Anterior cingulate cortex (tissue), 58 donors: ENCODE results near the gene MRPL10.
"Not testable (repeated sequence)": the region's sequence is repeated elsewhere in the genome, so short reads cannot be mapped to it uniquely, and the experiment has no call there.

Experiments
- DNase-seq, 58 donors: peaks; one replicate each; lab custom pipeline; 2025; lab: John Stamatoyannopoulos, UW

MRPL10 gene

GRCh38 chr17:47803201-47803600 is 28.1 kb downstream of the MRPL10 start:
- DNase-seq: no peak

DNA sequence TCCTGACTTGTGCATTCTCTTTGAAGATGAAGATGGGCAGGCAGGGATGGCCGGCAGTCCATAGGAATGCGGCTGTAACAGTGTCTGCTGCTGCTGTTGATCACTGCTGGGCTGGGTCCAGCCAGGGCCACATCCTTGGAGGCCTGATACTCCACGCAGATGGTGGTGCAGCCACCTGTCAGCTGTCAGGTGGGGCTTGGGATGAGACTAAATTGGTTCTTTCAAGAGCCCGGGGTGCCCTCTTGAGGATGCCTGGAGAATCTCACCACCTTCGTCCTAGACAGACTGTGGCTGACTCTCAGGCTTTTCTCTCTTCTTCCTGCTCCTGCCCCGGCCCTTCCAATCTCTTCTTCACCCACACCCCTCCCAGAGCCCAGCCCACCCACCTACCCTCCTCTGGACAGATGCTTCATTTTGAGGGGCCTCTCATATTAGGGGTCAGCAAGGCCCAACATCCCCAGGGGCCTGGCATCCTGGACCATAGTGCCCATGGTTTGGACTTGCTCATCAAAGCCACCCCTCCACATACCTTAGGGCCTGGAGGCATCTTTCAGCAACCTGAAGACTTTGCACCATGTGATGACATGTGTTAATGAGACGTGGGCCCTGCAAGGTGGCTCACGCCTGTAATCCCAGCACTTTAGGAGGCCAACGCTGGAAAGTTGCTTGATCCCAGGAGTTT is 28.9 kb downstream of the MRPL10 start:
- peak in 20 of 58 donors; percentile 3 to 49 (median 16) for DNase-seq

GRCh38 chr17:47801906-47802305 is 29.4 kb downstream of the MRPL10 start:
- no peak for DNase-seq

DNA sequence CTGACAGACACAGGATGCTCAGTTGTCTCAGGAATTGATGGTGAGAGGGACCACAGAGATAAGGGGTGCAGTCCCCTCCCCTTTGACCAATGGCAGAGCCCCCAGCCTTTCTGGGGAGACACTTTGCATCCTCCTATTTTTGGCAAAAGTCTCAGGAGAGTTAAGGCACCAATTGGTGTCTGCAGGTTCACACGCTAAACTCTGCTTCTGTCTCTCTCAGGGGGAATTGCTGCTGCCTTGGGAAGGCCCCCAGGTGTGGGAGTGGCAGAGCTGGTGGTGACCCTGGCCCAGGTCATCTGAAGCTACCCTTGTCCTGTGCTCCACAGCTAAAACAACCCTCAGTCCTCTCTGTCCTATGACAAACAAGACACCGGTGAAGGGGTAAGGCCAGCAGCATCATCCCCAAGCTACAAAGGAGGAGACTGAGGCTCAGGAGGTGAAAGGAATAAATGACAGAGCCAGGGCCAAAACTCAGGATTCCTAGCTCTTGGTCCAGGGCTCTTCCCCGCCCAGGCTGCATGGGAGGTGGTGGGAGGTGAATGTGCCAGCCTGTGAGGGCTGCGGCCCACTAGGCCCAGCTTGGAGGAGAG is 30.1 kb downstream of the MRPL10 start:
- DNase-seq: no peak

DNA sequence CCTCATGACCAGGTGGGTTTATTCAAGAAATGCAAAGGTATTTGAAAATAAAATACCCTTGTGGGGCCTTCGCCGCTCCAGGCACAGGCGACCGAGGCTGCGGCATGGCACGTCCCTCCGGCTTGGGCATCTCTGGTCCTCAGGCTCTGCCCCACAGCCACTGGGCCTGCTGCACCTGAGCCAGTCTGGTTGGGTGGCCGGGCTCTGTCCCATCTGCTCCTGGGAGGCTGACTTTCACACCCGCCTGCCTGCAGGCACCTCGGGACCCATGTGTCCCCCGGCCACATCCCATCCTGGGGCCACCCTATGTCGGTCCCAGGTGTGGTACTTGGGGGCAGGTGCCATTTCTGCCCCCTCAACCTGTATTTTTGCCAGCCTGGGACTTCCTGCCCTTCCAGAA is 30.7 kb downstream of the MRPL10 start:
- no peak for DNase-seq

GRCh38 chr17:47797797-47798196 is 33.5 kb downstream of the MRPL10 start:
- DNase-seq: no peak

DNA sequence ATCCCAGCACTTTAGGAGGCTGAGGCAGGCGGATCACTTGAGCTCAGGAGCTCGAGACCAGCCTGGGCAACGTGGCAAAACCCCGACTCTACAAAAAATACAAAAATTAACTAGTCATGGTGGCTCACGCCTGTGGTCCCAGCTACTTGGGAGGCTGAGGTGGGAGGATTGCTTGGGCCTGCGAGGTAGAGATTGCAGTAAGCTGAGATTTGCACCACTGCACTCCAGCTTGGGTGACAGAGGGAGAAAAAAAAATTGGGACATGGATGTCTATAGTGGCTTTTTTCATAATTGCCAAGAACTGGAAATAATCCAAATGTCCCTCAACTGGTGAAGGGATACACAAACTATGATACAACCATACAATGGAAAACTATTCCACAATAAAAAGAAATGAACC is 38.4 kb downstream of the MRPL10 start:
- no peak for DNase-seq

DNA sequence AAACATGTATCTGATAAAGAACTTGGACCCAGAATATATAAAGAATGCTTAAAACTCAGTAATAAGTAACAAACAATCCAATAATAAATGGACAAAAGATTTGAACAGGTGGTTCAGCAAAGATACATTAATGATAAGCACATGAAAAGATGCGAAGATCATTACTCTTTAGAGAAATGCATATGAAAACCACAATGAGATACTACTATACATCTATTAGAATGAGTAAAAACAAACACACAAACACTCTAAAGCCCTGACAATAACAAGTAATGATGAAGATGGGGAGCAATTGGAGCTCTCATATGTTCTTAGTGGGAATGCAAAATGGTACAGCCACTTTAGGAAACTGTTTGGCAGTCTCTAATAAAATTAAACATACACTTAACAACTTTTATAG is 38.9 kb downstream of the MRPL10 start:
- no peak for DNase-seq

- DNase-seq: no peak
These were observed 40.3 kb downstream of the MRPL10 start for GRCh38 chr17:47791025-47791424.

GRCh38 chr17:47789611-47790561 is 41.5 kb downstream of the MRPL10 start:
- peak in 33 of 58 donors; percentile 4 to 60 (median 18) for DNase-seq

DNA sequence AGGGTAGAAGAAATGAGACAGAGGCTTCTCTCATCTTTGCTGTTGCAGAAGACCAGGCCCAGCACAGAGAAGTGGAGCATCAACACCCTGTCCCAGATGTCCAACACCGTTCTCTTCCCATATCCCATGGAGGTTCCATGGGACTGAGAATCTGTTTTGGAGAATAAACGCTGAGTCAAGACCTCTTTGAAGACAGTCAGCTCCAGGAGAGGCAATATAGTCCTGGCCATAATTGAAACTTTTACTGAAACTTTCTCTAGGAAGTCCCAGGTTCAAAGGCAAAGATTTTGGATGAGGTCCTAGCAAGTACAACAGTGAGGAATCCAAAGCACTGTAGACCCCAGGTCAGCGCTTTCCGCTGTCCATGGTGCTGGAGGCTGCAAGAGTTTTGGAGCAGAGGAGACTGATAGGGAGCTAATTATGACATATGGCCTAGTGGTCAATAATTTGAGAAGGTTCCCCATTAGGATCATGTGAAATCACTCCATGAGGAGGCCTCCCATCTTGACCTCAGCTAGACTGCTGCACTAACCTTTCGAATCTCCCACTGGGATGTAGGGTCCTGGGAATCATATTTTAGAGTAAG is 45.7 kb downstream of the MRPL10 start:
- no peak for DNase-seq

- DNase-seq: no peak
These were observed 49.9 kb downstream of the MRPL10 start for GRCh38 chr17:47781397-47781796.

DNA sequence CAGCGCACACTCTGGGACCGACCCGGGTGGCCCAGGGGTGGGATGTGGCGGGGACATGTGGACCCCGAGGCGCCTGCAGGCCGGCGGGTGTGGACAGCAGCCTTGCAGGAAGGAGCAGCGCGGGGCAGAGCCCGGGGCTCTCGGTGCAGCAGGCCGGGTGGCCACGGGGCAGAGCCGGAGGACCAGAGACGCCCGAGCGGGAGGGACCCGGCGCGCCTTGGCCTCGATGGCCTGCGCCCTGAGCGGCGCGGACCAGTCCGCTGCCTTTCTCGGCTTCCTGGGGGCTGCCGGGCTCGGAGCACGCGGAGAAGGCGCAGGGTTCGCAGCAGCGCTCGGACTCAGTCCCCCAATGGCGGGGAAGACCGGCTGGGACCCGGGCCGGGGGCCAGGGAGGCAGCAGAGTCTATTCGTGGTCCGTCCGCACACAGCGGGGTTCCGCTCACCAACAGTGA is 53.1 kb downstream of the MRPL10 start:
- DNase-seq: no peak

DNA sequence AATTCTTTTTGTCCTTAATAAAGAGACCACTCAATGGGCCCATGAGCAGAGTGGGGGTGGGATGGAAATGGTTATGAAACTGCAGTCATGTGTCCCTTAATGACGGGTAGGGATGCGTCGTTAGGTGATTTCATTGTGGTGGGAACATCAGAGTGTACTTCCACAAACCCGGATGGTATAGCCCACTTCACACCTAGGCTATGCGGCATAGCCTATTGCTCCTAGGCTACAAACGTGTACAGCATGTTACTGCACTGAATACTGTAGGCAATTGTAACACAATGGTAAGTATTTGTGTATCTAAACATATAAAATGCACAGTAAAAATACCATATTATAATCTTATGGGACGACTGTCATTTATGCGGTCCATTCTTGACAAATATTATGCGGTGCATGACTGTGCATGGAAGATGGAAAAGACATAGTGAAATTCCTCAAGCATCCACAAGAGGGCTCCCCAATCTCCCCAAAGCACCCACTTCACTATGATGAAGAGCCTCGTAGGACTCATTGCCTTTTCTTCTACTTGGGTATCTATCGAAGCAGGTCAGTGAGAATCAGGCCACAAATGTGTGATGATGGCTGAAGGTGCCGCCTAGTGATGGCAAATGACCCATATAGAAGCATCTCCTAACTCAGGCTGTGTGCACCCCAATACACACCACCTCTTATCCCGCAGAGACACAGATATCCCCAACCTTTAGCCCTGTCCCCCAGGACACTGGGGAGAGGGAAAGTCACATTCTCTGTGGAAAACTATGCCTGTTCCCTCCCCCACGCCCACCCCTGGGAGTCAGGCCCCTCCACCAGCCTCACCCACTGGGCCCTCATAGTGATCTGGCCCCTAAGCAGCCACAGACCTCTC is 54.8 kb downstream of the MRPL10 start:
- no peak for DNase-seq

DNA sequence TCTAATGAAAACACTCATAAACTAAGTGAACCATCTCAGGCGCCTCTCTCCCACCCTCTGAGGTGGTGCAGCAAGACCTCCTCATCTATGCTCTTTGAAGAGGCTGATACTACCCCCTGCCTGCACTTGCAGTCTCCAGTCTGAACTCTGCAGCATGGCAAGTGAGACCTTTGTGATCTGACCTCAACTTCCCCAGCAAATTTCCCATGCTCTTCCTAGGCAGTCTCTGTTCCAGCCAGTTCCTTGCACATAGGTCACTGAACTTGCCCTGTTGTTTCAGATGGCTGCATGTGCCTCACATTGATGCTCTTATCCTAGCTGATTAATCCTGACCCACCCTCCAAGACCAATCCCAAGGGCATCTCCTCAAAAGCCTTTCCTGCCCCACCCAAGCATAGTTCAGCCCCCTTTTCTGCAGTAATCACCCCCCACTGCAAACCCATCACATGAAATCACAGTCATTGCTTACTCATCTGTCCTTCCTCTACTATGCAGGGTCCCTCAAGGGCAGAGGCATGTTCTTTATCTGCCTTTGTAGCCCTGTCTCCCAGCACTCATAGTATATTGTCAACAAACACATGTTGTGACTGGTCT is 56.3 kb downstream of the MRPL10 start:
- DNase-seq: no peak

DNA sequence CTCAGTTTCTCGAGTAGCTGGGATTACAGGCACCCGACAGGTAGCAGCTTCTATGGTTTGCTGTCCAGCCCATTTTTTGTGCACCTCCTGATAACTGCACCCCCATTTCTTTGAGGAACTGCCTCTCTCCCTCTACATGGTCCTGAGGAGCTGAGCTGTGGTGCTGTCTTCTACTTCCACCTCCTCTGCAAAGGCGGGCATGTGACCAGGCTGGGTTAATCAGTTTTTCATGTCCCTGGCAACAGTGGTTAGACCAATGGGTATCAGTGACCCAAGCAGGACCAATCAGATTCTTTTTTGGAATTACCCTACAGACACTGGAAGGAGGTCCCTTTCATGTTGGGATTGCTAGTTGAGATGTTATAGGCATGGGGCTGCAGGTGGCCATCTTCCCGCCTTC is 57.0 kb downstream of the MRPL10 start:
- no peak for DNase-seq

GRCh38 chr17:47773649-47774048 is 57.7 kb downstream of the MRPL10 start:
- not testable (repeated sequence) for DNase-seq
